HepG2 (cell line): ENCODE results near the gene SLC34A3. TPM values are rescaled to one million over a fixed set of nuclear protein-coding genes. Genes with fewer than 3 reads are reported as not detected.

Experiments used
- ARID2 ChIP-seq: sonication (generic); formaldehyde crosslinking; IDR thresholded peaks from 2 replicates; pipeline ENCODE4 v1.8.1; 2022; ENCODE audit warnings: mild to moderate bottlenecking, missing genetic modification reagents, borderline replicate concordance
- FOXC1 ChIP-seq: sonication (generic); formaldehyde crosslinking; IDR thresholded peaks from 2 replicates; pipeline ENCODE4 v1.8.0; 2022; ENCODE audit warnings: mild to moderate bottlenecking, missing genetic modification reagents, borderline replicate concordance
- HMG20B ChIP-seq: conservative IDR thresholded peaks from 2 replicates; pipeline ENCODE4 v1.6.1; 2016; ENCODE audit warnings: missing genetic modification reagents, missing compliant biosample characterization
- KLF11 ChIP-seq: IDR thresholded peaks from 2 replicates; pipeline ENCODE4 v1.6.1; 2016; ENCODE audit warnings: missing compliant biosample characterization
- MIER3 ChIP-seq: IDR thresholded peaks from 2 replicates; pipeline ENCODE4 v1.6.1; 2016; ENCODE audit warnings: missing compliant biosample characterization, borderline replicate concordance
- NFIC ChIP-seq: IDR thresholded peaks from 2 replicates; pipeline ENCODE4 v1.6.1; 2012; ENCODE audit warnings: mild to moderate bottlenecking, low read length, inconsistent platforms
- RORA ChIP-seq: sonication (generic); formaldehyde crosslinking; IDR thresholded peaks from 2 replicates; pipeline ENCODE4 v1.5.0; 2020; ENCODE audit warnings: mild to moderate bottlenecking, missing genetic modification reagents, moderate library complexity
- SIN3B ChIP-seq: fragments of 150-350 bp; IDR thresholded peaks from 2 replicates; pipeline ENCODE4 v1.6.1; 2014; ENCODE audit warnings: low read length
- ZNF160 ChIP-seq: sonication (generic); formaldehyde crosslinking; IDR thresholded peaks from 2 replicates; pipeline ENCODE4 v1.8.0; 2022; ENCODE audit warnings: mild to moderate bottlenecking, inconsistent platforms, missing genetic modification reagents
- ZNF205 ChIP-seq: IDR thresholded peaks from 2 replicates; pipeline ENCODE4 v1.6.1; 2018; ENCODE audit warnings: missing biosample characterization, missing genetic modification reagents
- ZNF296 ChIP-seq: sonication (generic); formaldehyde crosslinking; conservative IDR thresholded peaks from 2 replicates; pipeline ENCODE4 v1.5.0; 2020; ENCODE audit warnings: mild to moderate bottlenecking, missing genetic modification reagents
- ZNF703 ChIP-seq: sonication (generic); formaldehyde crosslinking; IDR thresholded peaks from 2 replicates; pipeline ENCODE4 v1.5.1; 2020; ENCODE audit warnings: missing genetic modification reagents, mild to moderate bottlenecking, moderate library complexity, borderline replicate concordance
- polyA plus RNA-seq, 8 experiments: library from polyadenylated mRNA; depleted of rRNA in 3 of 8; stranded (reverse) in 7 of 8; unstranded in 1 of 8; fragments of >200 nt; fragmentation: Illumina TruSeq in 4 of 8; extraction: Trizol in 4 of 8; gene quantifications; 2 replicates each; pipeline versions ENCODE4 v1.2.1 to v1.2.3, GENCODE V29; 2011 to 2016; ENCODE audit warnings: low read depth in 4 of 8, missing spikeins in 1 of 8, mixed read lengths in 1 of 8; ENCODE audit not compliant: insufficient read depth in 1 of 8
- total RNA-seq, 5 experiments: library from RNA; depleted of rRNA; stranded (reverse); fragments of >200 nt; fragmentation: Illumina TruSeq; extraction: Trizol; gene quantifications; 2 replicates each; pipeline ENCODE4 v1.2.3, GENCODE V29; 2016; ENCODE audit warnings: low read depth in 1 of 5
- TF ChIP-seq, protein P1 (sequence below): sonication (generic); formaldehyde crosslinking; IDR thresholded peaks from 2 replicates; pipeline ENCODE4 v1.5.0; 2020; ENCODE audit warnings: mild to moderate bottlenecking, missing genetic modification reagents, borderline replicate concordance
- TF ChIP-seq, protein P2 (sequence below): sonication (generic); formaldehyde crosslinking; IDR thresholded peaks from 2 replicates; pipeline ENCODE4 v1.9.0; 2021; ENCODE audit warnings: missing genetic modification reagents, borderline replicate concordance
- TF ChIP-seq, protein P3 (sequence below): sonication (generic); formaldehyde crosslinking; IDR thresholded peaks from 2 replicates; pipeline ENCODE4 v1.4.0; 2020; ENCODE audit warnings: missing genetic modification reagents, borderline replicate concordance
- TF ChIP-seq, protein P4 (sequence below): sonication (generic); formaldehyde crosslinking; IDR thresholded peaks from 2 replicates; pipeline ENCODE4 v1.5.1; 2020; ENCODE audit warnings: missing genetic modification reagents, mild to moderate bottlenecking, borderline replicate concordance

The SLC34A3 gene
- total and polyA plus RNA-seq, 2 of the 13 experiments (the other 11 are each of a cell fraction or from before 2014, with no cell fraction given), result 0.07 to 1.0 TPM

DNA sequence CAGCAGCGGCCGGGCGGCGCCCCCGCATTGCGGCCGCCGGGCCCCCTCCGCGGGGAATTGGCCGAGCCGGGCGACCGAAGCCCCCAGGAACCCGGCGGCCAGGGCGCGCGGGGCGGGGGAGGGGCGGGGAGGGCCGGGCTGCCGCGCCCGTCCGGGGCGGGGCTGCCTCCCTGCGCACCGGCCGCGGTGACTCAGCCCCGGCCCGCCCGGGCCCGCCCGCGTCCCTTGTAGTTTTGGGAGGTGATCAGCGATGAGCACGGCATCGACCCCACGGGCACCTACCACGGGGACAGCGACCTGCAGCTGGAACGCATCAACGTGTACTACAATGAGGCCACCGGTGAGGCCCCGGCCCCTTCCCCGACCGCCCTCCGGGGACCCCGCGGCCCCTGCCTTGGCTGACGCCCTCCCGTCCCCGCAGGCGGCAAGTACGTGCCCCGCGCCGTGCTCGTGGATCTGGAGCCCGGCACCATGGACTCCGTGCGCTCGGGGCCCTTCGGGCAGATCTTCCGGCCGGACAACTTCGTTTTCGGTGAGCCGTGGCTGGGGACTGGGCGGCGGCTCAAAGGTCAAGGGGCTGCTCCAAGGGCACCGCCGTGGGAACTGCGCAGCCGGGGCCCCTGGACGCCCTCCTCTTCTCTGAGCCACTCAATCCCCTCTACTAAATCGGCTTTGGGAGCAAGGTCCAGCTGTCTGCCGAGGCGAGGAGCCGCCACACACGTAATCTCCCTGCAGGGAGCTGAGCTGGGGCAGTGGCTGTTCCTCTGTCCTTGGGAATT is 11.0 kb downstream of the SLC34A3 start (continued):
- TF ChIP-seq, protein P1, sequence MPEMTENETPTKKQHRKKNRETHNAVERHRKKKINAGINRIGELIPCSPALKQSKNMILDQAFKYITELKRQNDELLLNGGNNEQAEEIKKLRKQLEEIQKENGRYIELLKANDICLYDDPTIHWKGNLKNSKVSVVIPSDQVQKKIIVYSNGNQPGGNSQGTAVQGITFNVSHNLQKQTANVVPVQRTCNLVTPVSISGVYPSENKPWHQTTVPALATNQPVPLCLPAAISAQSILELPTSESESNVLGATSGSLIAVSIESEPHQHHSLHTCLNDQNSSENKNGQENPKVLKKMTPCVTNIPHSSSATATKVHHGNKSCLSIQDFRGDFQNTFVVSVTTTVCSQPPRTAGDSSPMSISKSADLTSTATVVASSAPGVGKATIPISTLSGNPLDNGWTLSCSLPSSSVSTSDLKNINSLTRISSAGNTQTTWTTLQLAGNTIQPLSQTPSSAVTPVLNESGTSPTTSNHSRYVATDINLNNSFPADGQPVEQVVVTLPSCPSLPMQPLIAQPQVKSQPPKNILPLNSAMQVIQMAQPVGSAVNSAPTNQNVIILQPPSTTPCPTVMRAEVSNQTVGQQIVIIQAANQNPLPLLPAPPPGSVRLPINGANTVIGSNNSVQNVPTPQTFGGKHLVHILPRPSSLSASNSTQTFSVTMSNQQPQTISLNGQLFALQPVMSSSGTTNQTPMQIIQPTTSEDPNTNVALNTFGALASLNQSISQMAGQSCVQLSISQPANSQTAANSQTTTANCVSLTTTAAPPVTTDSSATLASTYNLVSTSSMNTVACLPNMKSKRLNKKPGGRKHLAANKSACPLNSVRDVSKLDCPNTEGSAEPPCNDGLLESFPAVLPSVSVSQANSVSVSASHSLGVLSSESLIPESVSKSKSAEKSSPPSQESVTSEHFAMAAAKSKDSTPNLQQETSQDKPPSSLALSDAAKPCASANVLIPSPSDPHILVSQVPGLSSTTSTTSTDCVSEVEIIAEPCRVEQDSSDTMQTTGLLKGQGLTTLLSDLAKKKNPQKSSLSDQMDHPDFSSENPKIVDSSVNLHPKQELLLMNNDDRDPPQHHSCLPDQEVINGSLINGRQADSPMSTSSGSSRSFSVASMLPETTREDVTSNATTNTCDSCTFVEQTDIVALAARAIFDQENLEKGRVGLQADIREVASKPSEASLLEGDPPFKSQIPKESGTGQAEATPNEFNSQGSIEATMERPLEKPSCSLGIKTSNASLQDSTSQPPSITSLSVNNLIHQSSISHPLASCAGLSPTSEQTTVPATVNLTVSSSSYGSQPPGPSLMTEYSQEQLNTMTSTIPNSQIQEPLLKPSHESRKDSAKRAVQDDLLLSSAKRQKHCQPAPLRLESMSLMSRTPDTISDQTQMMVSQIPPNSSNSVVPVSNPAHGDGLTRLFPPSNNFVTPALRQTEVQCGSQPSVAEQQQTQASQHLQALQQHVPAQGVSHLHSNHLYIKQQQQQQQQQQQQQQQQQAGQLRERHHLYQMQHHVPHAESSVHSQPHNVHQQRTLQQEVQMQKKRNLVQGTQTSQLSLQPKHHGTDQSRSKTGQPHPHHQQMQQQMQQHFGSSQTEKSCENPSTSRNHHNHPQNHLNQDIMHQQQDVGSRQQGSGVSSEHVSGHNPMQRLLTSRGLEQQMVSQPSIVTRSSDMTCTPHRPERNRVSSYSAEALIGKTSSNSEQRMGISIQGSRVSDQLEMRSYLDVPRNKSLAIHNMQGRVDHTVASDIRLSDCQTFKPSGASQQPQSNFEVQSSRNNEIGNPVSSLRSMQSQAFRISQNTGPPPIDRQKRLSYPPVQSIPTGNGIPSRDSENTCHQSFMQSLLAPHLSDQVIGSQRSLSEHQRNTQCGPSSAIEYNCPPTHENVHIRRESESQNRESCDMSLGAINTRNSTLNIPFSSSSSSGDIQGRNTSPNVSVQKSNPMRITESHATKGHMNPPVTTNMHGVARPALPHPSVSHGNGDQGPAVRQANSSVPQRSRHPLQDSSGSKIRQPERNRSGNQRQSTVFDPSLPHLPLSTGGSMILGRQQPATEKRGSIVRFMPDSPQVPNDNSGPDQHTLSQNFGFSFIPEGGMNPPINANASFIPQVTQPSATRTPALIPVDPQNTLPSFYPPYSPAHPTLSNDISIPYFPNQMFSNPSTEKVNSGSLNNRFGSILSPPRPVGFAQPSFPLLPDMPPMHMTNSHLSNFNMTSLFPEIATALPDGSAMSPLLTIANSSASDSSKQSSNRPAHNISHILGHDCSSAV (CRISPR knock-in tag), result no peak
- TF ChIP-seq, protein P2, sequence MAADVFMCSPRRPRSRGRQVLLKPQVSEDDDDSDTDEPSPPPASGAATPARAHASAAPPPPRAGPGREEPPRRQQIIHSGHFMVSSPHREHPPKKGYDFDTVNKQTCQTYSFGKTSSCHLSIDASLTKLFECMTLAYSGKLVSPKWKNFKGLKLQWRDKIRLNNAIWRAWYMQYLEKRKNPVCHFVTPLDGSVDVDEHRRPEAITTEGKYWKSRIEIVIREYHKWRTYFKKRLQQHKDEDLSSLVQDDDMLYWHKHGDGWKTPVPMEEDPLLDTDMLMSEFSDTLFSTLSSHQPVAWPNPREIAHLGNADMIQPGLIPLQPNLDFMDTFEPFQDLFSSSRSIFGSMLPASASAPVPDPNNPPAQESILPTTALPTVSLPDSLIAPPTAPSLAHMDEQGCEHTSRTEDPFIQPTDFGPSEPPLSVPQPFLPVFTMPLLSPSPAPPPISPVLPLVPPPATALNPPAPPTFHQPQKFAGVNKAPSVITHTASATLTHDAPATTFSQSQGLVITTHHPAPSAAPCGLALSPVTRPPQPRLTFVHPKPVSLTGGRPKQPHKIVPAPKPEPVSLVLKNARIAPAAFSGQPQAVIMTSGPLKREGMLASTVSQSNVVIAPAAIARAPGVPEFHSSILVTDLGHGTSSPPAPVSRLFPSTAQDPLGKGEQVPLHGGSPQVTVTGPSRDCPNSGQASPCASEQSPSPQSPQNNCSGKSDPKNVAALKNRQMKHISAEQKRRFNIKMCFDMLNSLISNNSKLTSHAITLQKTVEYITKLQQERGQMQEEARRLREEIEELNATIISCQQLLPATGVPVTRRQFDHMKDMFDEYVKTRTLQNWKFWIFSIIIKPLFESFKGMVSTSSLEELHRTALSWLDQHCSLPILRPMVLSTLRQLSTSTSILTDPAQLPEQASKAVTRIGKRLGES (CRISPR knock-in tag), result no peak
- no peak for TF ChIP-seq RORA (CRISPR knock-in tag)
- no peak for TF ChIP-seq SIN3B
- TF ChIP-seq ZNF160, result no peak
- TF ChIP-seq, protein P3, sequence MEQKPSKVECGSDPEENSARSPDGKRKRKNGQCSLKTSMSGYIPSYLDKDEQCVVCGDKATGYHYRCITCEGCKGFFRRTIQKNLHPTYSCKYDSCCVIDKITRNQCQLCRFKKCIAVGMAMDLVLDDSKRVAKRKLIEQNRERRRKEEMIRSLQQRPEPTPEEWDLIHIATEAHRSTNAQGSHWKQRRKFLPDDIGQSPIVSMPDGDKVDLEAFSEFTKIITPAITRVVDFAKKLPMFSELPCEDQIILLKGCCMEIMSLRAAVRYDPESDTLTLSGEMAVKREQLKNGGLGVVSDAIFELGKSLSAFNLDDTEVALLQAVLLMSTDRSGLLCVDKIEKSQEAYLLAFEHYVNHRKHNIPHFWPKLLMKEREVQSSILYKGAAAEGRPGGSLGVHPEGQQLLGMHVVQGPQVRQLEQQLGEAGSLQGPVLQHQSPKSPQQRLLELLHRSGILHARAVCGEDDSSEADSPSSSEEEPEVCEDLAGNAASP (CRISPR knock-in tag), result peak; percentile 49; the same call in 1 of the 2 replicates
- TF ChIP-seq ZNF703, result no peak
- TF ChIP-seq, protein P4, sequence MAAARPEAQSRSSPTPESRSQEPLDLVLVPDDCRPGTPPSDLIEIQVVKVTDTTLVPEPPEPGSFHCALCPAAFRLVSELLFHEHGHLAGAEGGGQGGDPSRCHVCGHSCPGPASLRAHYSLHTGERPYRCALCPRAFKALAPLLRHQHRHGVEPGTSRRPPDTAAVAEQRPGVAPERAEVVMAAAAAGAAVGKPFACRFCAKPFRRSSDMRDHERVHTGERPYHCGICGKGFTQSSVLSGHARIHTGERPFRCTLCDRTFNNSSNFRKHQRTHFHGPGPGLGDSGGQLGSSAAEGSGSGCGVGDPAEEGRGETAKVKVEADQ, result peak; percentile 34; the same call in 1 of the 2 replicates
- TF ChIP-seq KLF11 (CRISPR knock-in tag), result no peak
- no peak for TF ChIP-seq ZNF205 (CRISPR knock-in tag)
- no peak for TF ChIP-seq ZNF296 (CRISPR knock-in tag)
- TF ChIP-seq MIER3 (CRISPR knock-in tag), result 0 out of 2 replicates have a peak, but pooled peaks have one; percentile 19
- no peak for TF ChIP-seq HMG20B
- no peak for TF ChIP-seq FOXC1 (CRISPR knock-in tag)
- no peak for TF ChIP-seq NFIC
- no peak for TF ChIP-seq ARID2
